OCI-LY3 (cell line): ENCODE measurements around the gene JMJD8.

ENCODE experiments used
- CTCF ChIP-seq: fragments of 200-600, 300-600 bp; sonication (generic); IDR thresholded peaks from 2 replicates; pipeline ENCODE4 v1.5.1; 2014; ENCODE audit warnings: antibody characterized with exemption, low read length, low read depth
- EZH2phosphoT487 ChIP-seq: fragments of 200-600 bp; shearing (Covaris generic); IDR thresholded peaks from 2 replicates; pipeline ENCODE4 v1.6.1; 2018; ENCODE audit warnings: antibody characterized with exemption, mixed run types, low read depth

- TF ChIP-seq CTCF (peak; percentile 25), EZH2phosphoT487 (no peak)
Observed at GRCh38 chr16:660459-661183, 23.5 kb downstream of the JMJD8 start.
